Measurements from ENCODE around the gene EIF4G3. TPM values are rescaled to one million over a fixed set of nuclear protein-coding genes. Genes with fewer than 3 reads are reported as not detected.
"Not testable (repeated sequence)": the region's sequence is repeated elsewhere in the genome, so short reads cannot be mapped to it uniquely, and the experiment has no call there.

EIF4G3 gene
- total RNA-seq, 2 experiments from 2014 or later, result 37.9 to 41.2 TPM

- Mint-ChIP-seq H3K36me3 (ENCODE audit: low read depth) (peaks cover 14% of the 10 kb centered on the region), H3K27ac (peak overlapping the region; percentile 51), H3K27me3 (ENCODE audit: low read depth) (no peaks in the 10 kb centered on the region), H3K9me3 (ENCODE audit: insufficient read depth) (no peaks in the 10 kb centered on the region), H3K4me1 (ENCODE audit: low read depth) (peaks cover 14% of the 10 kb centered on the region), H3K4me3 (no peak overlapping the region)
- ChIA-PET CTCF (interaction anchor here (0.8 to 2.1 kb wide), 2 partner anchors 104 to 263 kb away, joined by 3 to 9 read pairs; no protein-coding TSS in a partner anchor), POLR2A (interaction anchor here (0.9 kb wide), 1 partner anchor 146 kb away, joined by 4 read pairs; no protein-coding TSS in a partner anchor)
- ATAC-seq (no peak), DNase-seq (no peak)
These were observed 244.2 kb downstream of the EIF4G3 start for GRCh38 chr1:20932437-20932977.

GRCh38 chr1:20931930-20932436 lies 244.7 kb downstream of the EIF4G3 start:
- no peaks in the 10 kb centered on the region for H3K27me3 Mint-ChIP-seq (ENCODE audit: low read depth)
- H3K4me1 Mint-ChIP-seq (ENCODE audit: low read depth), result peaks cover 14% of the 10 kb centered on the region
- ChIA-PET POLR2A (interaction anchor here (0.9 kb wide), 1 partner anchor 146 kb away, joined by 4 read pairs; no protein-coding TSS in a partner anchor), CTCF (interaction anchor here (0.8 to 2.1 kb wide), 2 partner anchors 105 to 263 kb away, joined by 3 to 9 read pairs; no protein-coding TSS in a partner anchor)
- H3K27ac Mint-ChIP-seq, result peak overlapping the region; percentile 51
- ATAC-seq (no peak), DNase-seq (no peak)
- no peaks in the 10 kb centered on the region for H3K9me3 Mint-ChIP-seq (ENCODE audit: insufficient read depth)
- no peak overlapping the region for H3K4me3 Mint-ChIP-seq
- peaks cover 14% of the 10 kb centered on the region for H3K36me3 Mint-ChIP-seq (ENCODE audit: low read depth)

GRCh38 chr1:20930427-20930826 lies 246.3 kb downstream of the EIF4G3 start:
- Mint-ChIP-seq H3K27ac (no peak overlapping the region), H3K4me1 (ENCODE audit: low read depth) (peaks cover 14% of the 10 kb centered on the region), H3K9me3 (ENCODE audit: insufficient read depth) (no peaks in the 10 kb centered on the region), H3K4me3 (no peak overlapping the region), H3K27me3 (ENCODE audit: low read depth) (no peaks in the 10 kb centered on the region), H3K36me3 (ENCODE audit: low read depth) (peaks cover 14% of the 10 kb centered on the region)
- DNase-seq (no peak), ATAC-seq (no peak)
- POLR2A ChIA-PET, result no interaction called here
- CTCF ChIA-PET, result no interaction called here

- Mint-ChIP-seq H3K4me1 (ENCODE audit: low read depth) (peaks cover 14% of the 10 kb centered on the region), H3K36me3 (ENCODE audit: low read depth) (peaks cover 9% of the 10 kb centered on the region), H3K27ac (no peak overlapping the region), H3K4me3 (no peak overlapping the region), H3K9me3 (ENCODE audit: insufficient read depth) (no peaks in the 10 kb centered on the region), H3K27me3 (ENCODE audit: low read depth) (no peaks in the 10 kb centered on the region)
- DNase-seq (no peak), ATAC-seq (no peak)
- ChIA-PET CTCF (no interaction called here), POLR2A (no interaction called here)
These were observed 248.6 kb downstream of the EIF4G3 start for GRCh38 chr1:20928146-20928545.

- Mint-ChIP-seq H3K9me3 (ENCODE audit: insufficient read depth) (no peaks in the 10 kb centered on the region), H3K36me3 (ENCODE audit: low read depth) (no peaks in the 10 kb centered on the region), H3K4me3 (no peak overlapping the region), H3K4me1 (ENCODE audit: low read depth) (no peaks in the 10 kb centered on the region), H3K27ac (no peak overlapping the region), H3K27me3 (ENCODE audit: low read depth) (no peaks in the 10 kb centered on the region)
- ATAC-seq, result no peak
- no peak for DNase-seq
- CTCF ChIA-PET, result no interaction called here
- POLR2A ChIA-PET, result no interaction called here
These were observed 255.4 kb downstream of the EIF4G3 start for GRCh38 chr1:20921285-20921684.

GRCh38 chr1:20913242-20913641 lies 263.5 kb downstream of the EIF4G3 start:
- ChIA-PET CTCF (no interaction called here), POLR2A (no interaction called here)
- Mint-ChIP-seq H3K4me1 (ENCODE audit: low read depth) (no peaks in the 10 kb centered on the region), H3K27me3 (ENCODE audit: low read depth) (no peaks in the 10 kb centered on the region), H3K36me3 (ENCODE audit: low read depth) (peaks cover 3% of the 10 kb centered on the region), H3K4me3 (no peak overlapping the region), H3K27ac (no peak overlapping the region), H3K9me3 (ENCODE audit: insufficient read depth) (no peaks in the 10 kb centered on the region)
- DNase-seq (no peak), ATAC-seq (no peak)

GRCh38 chr1:20907526-20907925 lies 269.2 kb downstream of the EIF4G3 start:
- DNase-seq; H3K9me3 Mint-ChIP-seq (ENCODE audit: insufficient read depth); H3K4me3 Mint-ChIP-seq; POLR2A ChIA-PET; H3K27me3 Mint-ChIP-seq (ENCODE audit: low read depth); CTCF ChIA-PET; ATAC-seq; H3K27ac Mint-ChIP-seq; H3K36me3 Mint-ChIP-seq (ENCODE audit: low read depth); H3K4me1 Mint-ChIP-seq (ENCODE audit: low read depth): not testable (repeated sequence)

GRCh38 chr1:20903437-20903836 lies 273.3 kb downstream of the EIF4G3 start:
- Mint-ChIP-seq H3K36me3 (ENCODE audit: low read depth) (peaks cover 7% of the 10 kb centered on the region), H3K4me1 (ENCODE audit: low read depth) (no peaks in the 10 kb centered on the region), H3K9me3 (ENCODE audit: insufficient read depth) (no peaks in the 10 kb centered on the region), H3K27ac (no peak overlapping the region), H3K4me3 (no peak overlapping the region), H3K27me3 (ENCODE audit: low read depth) (no peaks in the 10 kb centered on the region)
- CTCF ChIA-PET, result interaction anchor here (1.3 kb wide), 1 partner anchor 9 kb away, joined by 3 read pairs; no protein-coding TSS in a partner anchor
- DNase-seq, result no peak
- POLR2A ChIA-PET, result interaction anchor here (0.6 kb wide), 1 partner anchor 441 kb away, joined by 3 read pairs; no protein-coding TSS in a partner anchor
- ATAC-seq, result peak; percentile 42

- Mint-ChIP-seq H3K4me3 (no peak overlapping the region), H3K27me3 (ENCODE audit: low read depth) (no peaks in the 10 kb centered on the region), H3K9me3 (ENCODE audit: insufficient read depth) (no peaks in the 10 kb centered on the region), H3K36me3 (ENCODE audit: low read depth) (no peaks in the 10 kb centered on the region), H3K4me1 (ENCODE audit: low read depth) (no peaks in the 10 kb centered on the region), H3K27ac (no peak overlapping the region)
- DNase-seq (no peak), ATAC-seq (no peak)
- POLR2A ChIA-PET, result no interaction called here
- CTCF ChIA-PET, result no interaction called here
These were observed 276.6 kb downstream of the EIF4G3 start for GRCh38 chr1:20900056-20900455.

- Mint-ChIP-seq H3K9me3 (ENCODE audit: insufficient read depth) (no peaks in the 10 kb centered on the region), H3K4me3 (no peak overlapping the region), H3K27me3 (ENCODE audit: low read depth) (no peaks in the 10 kb centered on the region), H3K36me3 (ENCODE audit: low read depth) (no peaks in the 10 kb centered on the region), H3K27ac (no peak overlapping the region), H3K4me1 (ENCODE audit: low read depth) (no peaks in the 10 kb centered on the region)
- CTCF ChIA-PET, result no interaction called here
- POLR2A ChIA-PET, result no interaction called here
- DNase-seq (no peak), ATAC-seq (no peak)
These were observed 277.3 kb downstream of the EIF4G3 start for GRCh38 chr1:20899154-20899972.

GRCh38 chr1:20896826-20897225 lies 279.9 kb downstream of the EIF4G3 start:
- Mint-ChIP-seq H3K4me3 (no peak overlapping the region), H3K4me1 (ENCODE audit: low read depth) (no peaks in the 10 kb centered on the region), H3K27me3 (ENCODE audit: low read depth) (no peaks in the 10 kb centered on the region), H3K9me3 (ENCODE audit: insufficient read depth) (no peaks in the 10 kb centered on the region), H3K36me3 (ENCODE audit: low read depth) (peaks cover 11% of the 10 kb centered on the region), H3K27ac (no peak overlapping the region)
- ATAC-seq, result no peak
- ChIA-PET CTCF (no interaction called here), POLR2A (no interaction called here)
- DNase-seq, result no peak

- Mint-ChIP-seq H3K27me3 (ENCODE audit: low read depth) (no peaks in the 10 kb centered on the region), H3K4me1 (ENCODE audit: low read depth) (no peaks in the 10 kb centered on the region), H3K4me3 (no peak overlapping the region), H3K27ac (no peak overlapping the region), H3K9me3 (ENCODE audit: insufficient read depth) (no peaks in the 10 kb centered on the region), H3K36me3 (ENCODE audit: low read depth) (peaks cover 11% of the 10 kb centered on the region)
- ChIA-PET POLR2A (no interaction called here), CTCF (no interaction called here)
- ATAC-seq (no peak), DNase-seq (no peak)
These were observed 282.8 kb downstream of the EIF4G3 start for GRCh38 chr1:20893931-20894330.
